ENCODE results near the gene FRMPD1.
"Not testable (repeated sequence)": the region's sequence is repeated elsewhere in the genome, so short reads cannot be mapped to it uniquely, and the experiment has no call there.

FRMPD1 gene, protein sequence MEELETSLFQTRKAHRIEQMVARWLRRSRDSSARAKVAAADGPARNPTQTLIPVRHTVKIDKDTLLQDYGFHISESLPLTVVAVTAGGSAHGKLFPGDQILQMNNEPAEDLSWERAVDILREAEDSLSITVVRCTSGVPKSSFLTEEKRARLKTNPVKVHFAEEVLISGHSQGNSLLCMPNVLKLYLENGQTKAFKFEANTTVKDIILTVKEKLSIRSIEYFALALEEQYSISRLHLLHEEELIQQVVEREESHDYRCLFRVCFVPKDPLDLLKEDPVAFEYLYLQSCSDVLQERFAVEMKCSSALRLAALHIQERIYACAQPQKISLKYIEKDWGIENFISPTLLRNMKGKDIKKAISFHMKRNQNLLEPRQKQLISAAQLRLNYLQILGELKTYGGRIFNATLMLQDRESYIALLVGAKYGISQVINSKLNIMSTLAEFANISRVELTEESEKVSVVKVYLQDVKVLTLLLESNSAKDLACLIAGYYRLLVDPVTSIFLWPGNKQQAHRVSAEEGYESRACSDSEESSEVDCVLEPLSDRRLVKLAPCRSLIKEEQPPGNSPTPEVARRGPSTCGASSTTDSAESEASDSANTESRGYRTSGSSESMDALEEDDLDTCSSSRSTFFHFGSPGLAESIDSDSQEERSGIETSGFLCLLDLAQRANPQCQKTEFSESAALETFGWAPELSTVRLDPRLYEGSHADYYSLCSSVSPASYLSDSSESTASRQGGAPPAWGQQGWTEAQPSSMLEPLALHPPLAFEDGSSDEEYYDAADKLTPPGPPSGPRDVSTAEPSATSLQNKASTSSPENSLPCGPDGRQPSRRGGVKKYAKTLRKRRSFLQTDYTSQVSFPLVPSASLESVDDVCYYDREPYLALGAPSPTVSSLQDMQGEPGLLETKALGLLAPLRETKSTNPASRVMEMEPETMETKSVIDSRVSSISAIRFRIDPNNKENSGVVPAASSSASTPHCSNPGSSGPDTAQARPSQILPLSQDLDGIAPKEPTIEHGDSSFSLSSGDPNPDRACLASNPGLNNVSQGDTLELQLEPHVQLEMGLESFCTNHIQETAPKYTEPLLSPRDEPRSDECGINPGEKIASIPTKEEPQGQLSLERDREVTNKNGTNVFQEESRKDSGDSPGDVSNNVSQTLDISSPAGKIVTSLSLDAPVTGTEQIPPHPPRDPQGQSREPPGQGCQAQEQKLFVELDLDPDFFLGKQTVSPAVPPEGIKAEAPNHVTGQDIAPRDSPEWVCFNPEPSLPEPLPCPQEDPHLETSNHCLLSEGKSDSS (N-terminal part only)

GRCh38 chr9:37650873-37651768 is at the start of gene FRMPD1:
TSS of gene FRMPD1 (plus strand) at chr9:37650954. CDS start at chr9:37692642, 41,688 bp downstream.
- peak; percentile 43 for DNase-seq (ENCODE audit: low read depth)

GRCh38 chr9:37602061-37602460 is 48.7 kb upstream of the FRMPD1 start:
- not testable (repeated sequence) for DNase-seq (ENCODE audit: low read depth)

DNA sequence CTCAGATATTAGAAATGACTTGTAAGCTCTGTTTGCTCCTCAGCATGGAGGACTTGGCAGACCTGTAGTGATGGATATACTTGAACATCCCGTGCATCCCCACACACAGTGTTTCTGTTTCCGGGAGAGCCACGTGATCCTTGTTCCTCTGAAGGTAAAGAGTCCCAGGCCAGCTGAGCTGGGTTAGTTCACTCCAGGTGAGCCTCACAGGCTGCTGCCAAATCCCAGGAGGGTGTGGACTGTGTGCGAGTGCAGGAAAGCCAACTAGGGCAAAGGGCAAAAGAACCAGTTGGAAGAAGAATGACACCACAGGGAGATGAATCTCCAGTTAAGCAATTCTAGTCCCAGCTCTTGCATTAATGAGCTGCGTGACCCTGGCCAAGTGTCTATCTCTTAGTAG is 47.9 kb upstream of the FRMPD1 start:
- DNase-seq (ENCODE audit: low read depth): no peak

- DNase-seq (ENCODE audit: low read depth): no peak
Measured at GRCh38 chr9:37604296-37604695, 46.5 kb upstream of the FRMPD1 start.

- DNase-seq (ENCODE audit: low read depth): no peak
Measured at GRCh38 chr9:37608250-37608649, 42.5 kb upstream of the FRMPD1 start.

DNA sequence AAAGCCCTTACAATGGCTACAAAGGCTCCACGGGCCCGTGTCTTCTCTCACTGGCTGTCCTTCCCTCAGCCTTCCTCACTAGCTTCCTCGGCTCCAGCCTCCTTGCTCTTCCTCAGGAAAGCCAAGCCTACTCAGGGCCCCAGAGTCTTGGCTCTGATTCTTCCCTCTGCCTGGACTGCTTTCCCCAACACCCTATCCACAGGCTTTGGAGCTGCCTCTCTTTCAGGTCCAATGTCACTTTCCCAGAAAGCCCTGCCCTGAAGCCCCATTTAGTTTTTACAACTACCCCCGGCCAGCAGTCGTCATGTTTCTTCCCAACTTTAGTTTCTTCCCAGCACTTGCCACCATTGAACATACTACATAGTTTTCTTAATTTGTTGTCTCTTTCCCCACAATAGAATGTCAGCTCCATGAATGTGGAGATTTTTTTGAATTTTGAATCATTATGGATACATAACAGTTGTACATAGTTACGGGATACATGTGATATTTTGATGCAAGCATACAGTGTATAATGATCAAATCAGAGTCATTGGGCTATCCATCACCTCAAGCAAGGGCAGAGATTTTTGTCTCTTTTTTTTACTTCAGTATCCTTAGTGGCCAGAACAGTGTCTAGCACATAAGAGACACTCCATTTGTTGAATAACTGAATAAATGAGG is 40.9 kb upstream of the FRMPD1 start:
- DNase-seq (ENCODE audit: low read depth): no peak

DNA sequence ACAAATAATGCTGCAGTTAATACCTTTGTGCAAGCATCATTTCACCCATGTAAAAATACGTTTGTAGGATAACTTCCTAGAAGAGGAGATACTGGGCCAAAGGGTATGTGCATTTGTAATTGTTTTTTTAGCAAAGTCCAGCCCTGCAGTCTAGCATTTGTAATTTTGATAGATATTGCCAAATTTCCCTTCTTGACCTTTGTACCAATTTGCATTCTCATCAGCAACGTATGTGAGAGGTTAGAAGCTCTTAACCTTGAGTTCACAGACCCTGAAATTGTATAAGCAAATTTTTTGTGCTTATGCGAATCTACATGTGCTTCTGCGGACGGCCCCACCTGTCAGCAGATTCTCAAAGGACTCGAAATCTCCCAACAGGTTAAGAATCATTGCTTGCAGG is 39.7 kb upstream of the FRMPD1 start:
- no peak for DNase-seq (ENCODE audit: low read depth)

- no peak for DNase-seq (ENCODE audit: low read depth)
Measured at GRCh38 chr9:37611961-37612360, 38.8 kb upstream of the FRMPD1 start.

GRCh38 chr9:37617161-37617560 is 33.6 kb upstream of the FRMPD1 start:
- DNase-seq (ENCODE audit: low read depth): no peak

- DNase-seq (ENCODE audit: low read depth): no peak
Measured at GRCh38 chr9:37617832-37618231, 32.9 kb upstream of the FRMPD1 start.

DNA sequence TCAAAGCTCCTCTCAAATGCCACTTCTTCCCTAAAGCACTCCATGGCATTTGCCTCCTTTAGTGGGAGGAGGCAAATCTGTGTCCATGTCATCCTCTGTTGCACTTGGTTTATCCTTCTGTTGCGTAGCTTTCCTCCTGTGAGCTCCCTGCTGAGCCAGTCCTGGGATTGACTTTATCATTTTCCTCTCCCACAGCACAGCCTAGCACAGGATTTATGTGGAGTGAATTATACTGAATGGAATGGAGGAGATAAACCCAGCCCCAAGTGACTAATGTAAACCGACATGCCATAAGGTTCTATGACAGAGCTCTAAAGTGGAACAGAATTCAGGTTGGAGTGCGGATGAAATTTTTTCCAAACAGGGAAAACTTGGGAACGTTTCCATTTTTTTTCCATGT is 31.9 kb upstream of the FRMPD1 start:
- DNase-seq (ENCODE audit: low read depth): no peak

DNA sequence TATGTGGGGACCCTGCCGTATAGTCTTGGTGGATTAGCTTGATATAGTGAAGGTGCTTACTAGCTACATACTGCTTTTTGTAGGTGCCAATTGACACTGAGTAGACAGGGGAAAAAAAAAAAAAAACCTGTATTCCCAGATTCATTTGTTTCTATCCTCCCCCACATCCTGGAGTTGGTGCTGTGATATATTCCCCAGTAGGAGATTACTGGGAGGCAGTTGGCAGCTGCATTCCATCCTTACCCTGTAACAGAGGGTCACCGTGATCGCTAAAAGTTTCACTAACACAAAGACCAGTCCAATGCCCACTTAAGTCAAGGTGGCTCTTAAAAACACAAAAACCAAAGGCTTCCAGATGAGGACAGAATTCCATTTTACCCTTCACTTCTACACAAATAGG is 30.9 kb upstream of the FRMPD1 start:
- DNase-seq (ENCODE audit: low read depth): no peak

GRCh38 chr9:37620396-37620795 is 30.4 kb upstream of the FRMPD1 start:
- no peak for DNase-seq (ENCODE audit: low read depth)

DNA sequence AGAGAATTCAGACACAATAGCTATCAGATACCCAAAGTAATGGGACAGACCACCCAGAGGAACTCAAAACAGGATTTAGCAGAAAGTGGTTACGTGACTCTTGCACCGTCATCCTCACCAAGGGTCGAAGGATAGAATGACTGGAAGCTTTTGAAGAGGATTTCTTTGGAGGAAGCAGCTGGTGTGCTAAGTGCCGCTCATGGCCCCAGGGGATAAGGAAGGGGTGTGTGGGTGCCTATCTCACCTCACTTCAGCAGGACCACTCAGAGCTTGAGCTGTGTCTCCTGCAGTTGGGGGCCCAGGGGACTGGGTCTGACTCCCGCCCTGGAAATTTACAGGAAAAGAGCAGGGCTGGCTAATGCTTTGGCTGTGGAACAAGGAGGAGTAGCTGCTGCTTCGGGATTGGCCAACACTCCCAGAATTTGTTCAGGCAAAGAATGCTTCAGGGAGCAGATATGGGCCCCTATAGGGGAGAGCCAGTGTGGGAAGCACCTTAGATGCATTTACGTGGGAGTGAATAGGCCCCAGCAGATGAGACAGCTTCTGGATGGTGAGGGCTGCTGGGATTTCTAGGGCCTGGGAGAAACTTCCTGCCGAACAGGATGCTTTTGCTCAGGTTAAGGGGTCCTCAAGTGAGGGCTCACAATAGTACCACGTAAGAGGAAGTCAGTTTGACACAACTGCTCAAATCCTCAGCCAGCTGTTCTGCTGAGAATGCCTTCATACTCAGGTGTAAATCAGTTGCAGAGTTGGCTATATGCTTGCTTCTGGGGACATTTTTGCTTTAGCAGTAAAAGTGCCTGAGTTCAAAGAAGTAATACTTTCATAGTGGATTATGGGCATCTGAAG is 29.3 kb upstream of the FRMPD1 start:
- DNase-seq (ENCODE audit: low read depth): no peak

- DNase-seq (ENCODE audit: low read depth): no peak
Measured at GRCh38 chr9:37622462-37622861, 28.3 kb upstream of the FRMPD1 start.

- DNase-seq (ENCODE audit: low read depth): no peak
Measured at GRCh38 chr9:37623267-37623666, 27.5 kb upstream of the FRMPD1 start.

DNA sequence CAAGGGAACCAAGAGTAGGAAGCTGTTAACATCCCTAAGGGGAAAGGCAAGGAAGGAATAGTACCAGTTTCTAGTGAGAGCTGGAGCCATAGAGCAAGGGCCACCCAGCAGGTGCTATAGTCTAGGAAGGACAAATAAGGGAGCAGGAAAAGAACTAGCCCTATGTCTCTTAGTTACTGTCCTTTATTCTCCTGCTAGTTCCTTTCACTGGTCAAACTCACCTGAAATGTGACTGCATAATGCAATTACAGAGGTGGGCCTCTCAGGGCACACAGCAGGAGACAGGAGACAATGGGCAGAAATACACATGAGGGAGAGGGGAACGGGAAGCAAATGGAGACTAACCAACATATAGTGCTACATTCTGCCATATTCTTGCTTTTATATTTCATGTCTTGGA is 26.7 kb upstream of the FRMPD1 start:
- DNase-seq (ENCODE audit: low read depth): no peak

- no peak for DNase-seq (ENCODE audit: low read depth)
Measured at GRCh38 chr9:37625036-37625757, 25.6 kb upstream of the FRMPD1 start.

- no peak for DNase-seq (ENCODE audit: low read depth)
Measured at GRCh38 chr9:37625758-37626147, 25.0 kb upstream of the FRMPD1 start.

All from activated T-helper 9 cell treated with anti-CD3 and anti-CD28 coated beads, Interleukin-2, amount 50 U/mL, for 16 hours (primary cell).